ENCODE measurements around the gene ADTRP.

GRCh38 chr6:11798538-11798937 is 19.9 kb upstream of the ADTRP start:
- TF ChIP-seq EZH2 (IDR thresholded peaks at IDR 0.05; ENCODE audit: insufficient read depth, poor library complexity, severe bottlenecking) (no peak), EZH2phosphoT487 (IDR thresholded peaks at IDR 0.05; ENCODE audit: insufficient read depth, low read depth) (no peak)
